Amniotic epithelial cell (primary cell): ENCODE data around the gene KATNAL1.
"Not testable (repeated sequence)": the region's sequence is repeated elsewhere in the genome, so short reads cannot be mapped to it uniquely, and the experiment has no call there.

Source experiments
- DNase-seq: peaks from one replicate; pipeline ENCODE4 v3.0.0-alpha.2; 2010; ENCODE audit warnings: low read depth

Gene KATNAL1

GRCh38 chr13:30211745-30212144, 95.6 kb downstream of the KATNAL1 start:
- DNase-seq = no peak

- no peak for DNase-seq
These were observed 102.8 kb downstream of the KATNAL1 start for GRCh38 chr13:30204564-30204963.

- DNase-seq = peak; percentile 54
These were observed 111.3 kb downstream of the KATNAL1 start for GRCh38 chr13:30196025-30196424.

- peak; percentile 51 for DNase-seq
These were observed 112.4 kb downstream of the KATNAL1 start for GRCh38 chr13:30194906-30195305.

- DNase-seq = no peak
These were observed 113.8 kb downstream of the KATNAL1 start for GRCh38 chr13:30193279-30194234.

- no peak for DNase-seq
These were observed 114.8 kb downstream of the KATNAL1 start for GRCh38 chr13:30192320-30193093.

- peak; percentile 13 for DNase-seq
These were observed 115.8 kb downstream of the KATNAL1 start for GRCh38 chr13:30191491-30192100.

GRCh38 chr13:30186634-30187415, 120.5 kb downstream of the KATNAL1 start:
- DNase-seq = no peak

GRCh38 chr13:30181888-30182651, 125.3 kb downstream of the KATNAL1 start:
- no peak for DNase-seq

GRCh38 chr13:30179597-30180276, 127.6 kb downstream of the KATNAL1 start:
- DNase-seq = no peak

GRCh38 chr13:30178976-30179375, 128.4 kb downstream of the KATNAL1 start:
- DNase-seq = no peak

- DNase-seq = no peak
These were observed 132.2 kb downstream of the KATNAL1 start for GRCh38 chr13:30175166-30175565.

GRCh38 chr13:30174250-30174649, 133.1 kb downstream of the KATNAL1 start:
- not testable (repeated sequence) for DNase-seq

GRCh38 chr13:30173303-30173610, 134.1 kb downstream of the KATNAL1 start:
- no peak for DNase-seq

GRCh38 chr13:30172593-30173302, 134.6 kb downstream of the KATNAL1 start:
- DNase-seq = peak; percentile 37

GRCh38 chr13:30170569-30170968, 136.8 kb downstream of the KATNAL1 start:
- no peak for DNase-seq

- peak; percentile 10 for DNase-seq
These were observed 137.9 kb downstream of the KATNAL1 start for GRCh38 chr13:30169442-30169841.

GRCh38 chr13:30165796-30166195, 141.6 kb downstream of the KATNAL1 start:
- no peak for DNase-seq

GRCh38 chr13:30165071-30165470, 142.3 kb downstream of the KATNAL1 start:
- no peak for DNase-seq

- DNase-seq = no peak
These were observed 143.2 kb downstream of the KATNAL1 start for GRCh38 chr13:30164146-30164545.
